ENCODE measurements around the gene USP34. TPM values are rescaled to one million over a fixed set of nuclear protein-coding genes. Genes with fewer than 3 reads are reported as not detected.

The USP34 gene
- total and polyA plus RNA-seq, 2 experiments from 2014 or later, result 81.8 to 157 TPM

- no peak overlapping the region for H3K27ac Mint-ChIP-seq
- DNase-seq (ENCODE audit: low spot score), result no peak
- no peaks in the 10 kb centered on the region for H3K4me1 ChIP-seq (ENCODE audit: insufficient read depth)
- H3K27me3 ChIP-seq (ENCODE audit: insufficient read depth), result no peaks in the 10 kb centered on the region
- H3K9me2 ChIP-seq (ENCODE audit: insufficient read depth), result no peaks in the 10 kb centered on the region
- H3K4me3 ChIP-seq, result no peak overlapping the region
- H3K9me3 Mint-ChIP-seq, result no peaks in the 10 kb centered on the region
- no peaks in the 10 kb centered on the region for H3F3A ChIP-seq (replicated peaks; ENCODE audit: low read depth)
- H3K27me3 Mint-ChIP-seq (ENCODE audit: insufficient read depth, low read depth, poor library complexity), result no peaks in the 10 kb centered on the region
- H3K36me3 ChIP-seq (ENCODE audit: insufficient read depth), result peaks cover 11% of the 10 kb centered on the region; the same call in 1 of the 2 replicates
- H2AFZ ChIP-seq, result no peak overlapping the region
- no peak for ATAC-seq
- no peaks in the 10 kb centered on the region; the same call in 1 of the 2 replicates for H4K20me1 ChIP-seq (replicated peaks; ENCODE audit: insufficient read depth)
- no peak overlapping the region for H3K4me3 Mint-ChIP-seq
- H3K4me2 ChIP-seq, result no peak overlapping the region
- no peak for TF ChIP-seq EZH2phosphoT487 (IDR thresholded peaks at IDR 0.05; ENCODE audit: unreplicated experiment)
- no peak for TF ChIP-seq REST (IDR thresholded peaks at IDR 0.05; ENCODE audit: unreplicated experiment)
- TF ChIP-seq CREB1 (CRISPR knock-in tag; IDR thresholded peaks at IDR 0.05; ENCODE audit: low read depth), result no peak
- no peak for TF ChIP-seq JUNB (IDR thresholded peaks at IDR 0.05; ENCODE audit: unreplicated experiment)
- no peak for TF ChIP-seq ZNF114 (CRISPR knock-in tag; IDR thresholded peaks at IDR 0.05)
- TF ChIP-seq ZNF331 (CRISPR knock-in tag; IDR thresholded peaks at IDR 0.05; ENCODE audit: low read depth), result no peak
- TF ChIP-seq STAT1 (IDR thresholded peaks at IDR 0.05; ENCODE audit: unreplicated experiment), result no peak
- TF ChIP-seq EZH2 (IDR thresholded peaks at IDR 0.05; ENCODE audit: low read depth, unreplicated experiment), result no peak
- no peak for TF ChIP-seq POLR2AphosphoS5 (IDR thresholded peaks at IDR 0.05; ENCODE audit: low read depth)
- TF ChIP-seq ZNF462 (CRISPR knock-in tag; IDR thresholded peaks at IDR 0.05), result no peak
- TF ChIP-seq CTCF (conservative IDR thresholded peaks at IDR 0.05; ENCODE audit: low read depth in 2 of 2), result no peak
- no peak for TF ChIP-seq ETS1 (IDR thresholded peaks at IDR 0.05)
- H3K27ac ChIP-seq (ENCODE audit: low read depth), result no peak overlapping the region
- no peaks in the 10 kb centered on the region for H3K79me2 ChIP-seq (replicated peaks; ENCODE audit: insufficient read depth)
- H3K36me3 Mint-ChIP-seq (ENCODE audit: low read depth), result peaks cover 42% of the 10 kb centered on the region
- peaks cover 3% of the 10 kb centered on the region; the same call in 2 of the 3 replicates for H3K4me1 Mint-ChIP-seq
These were observed 252.1 kb downstream of the USP34 start for GRCh38 chr2:61218817-61219170.
